ENCODE data around the gene LFNG. TPM values are rescaled to one million over a fixed set of nuclear protein-coding genes. Genes with fewer than 3 reads are reported as not detected.

The LFNG gene
- total RNA-seq, 2 donors from 2014 or later = 15.2 to 16.5 TPM

- intact Hi-C loops (cut with DNase I) = loop anchor here in 1 of 2 donors (10.0 kb wide), 1 partner anchor 133 kb away; no protein-coding TSS in a partner anchor
- DNase-seq (ENCODE audit: low spot score) = peak; percentile 69
These were observed 52.7 kb downstream of the LFNG start for GRCh38 chr7:2572101-2572842.

GRCh38 chr7:2573761-2574160 is 54.2 kb downstream of the LFNG start:
- intact Hi-C loops (cut with DNase I) = loop anchor here in 1 of 2 donors (10.0 kb wide), 1 partner anchor 131 kb away; no protein-coding TSS in a partner anchor
- DNase-seq (ENCODE audit: low spot score) = peak; percentile 38

GRCh38 chr7:2575046-2575732 is 55.6 kb downstream of the LFNG start:
- intact Hi-C loops (cut with DNase I) = loop anchor here in 1 of 2 donors (10.0 kb wide), 1 partner anchor 130 kb away; no protein-coding TSS in a partner anchor

GRCh38 chr7:2575733-2576340 is 56.3 kb downstream of the LFNG start:
- intact Hi-C loops (cut with DNase I) = loop anchor here in 1 of 2 donors (10.0 kb wide), 1 partner anchor 129 kb away; no protein-coding TSS in a partner anchor
- DNase-seq (ENCODE audit: low spot score) = peak; percentile 48

More at GRCh38 chr7:2575046-2575732, 55.6 kb downstream of the LFNG start:
- DNase-seq (ENCODE audit: low spot score) = peak; percentile 54

- intact Hi-C loops (cut with DNase I) = loop anchor here in 1 of 2 donors (10.0 kb wide), 1 partner anchor 128 kb away; no protein-coding TSS in a partner anchor
- DNase-seq (ENCODE audit: low spot score) = no peak
These were observed 57.3 kb downstream of the LFNG start for GRCh38 chr7:2576742-2577491.

Small RNAs within 50 kb of the gene (microRNA-seq; reads per million reads assigned to microRNA genes)
- 0 reads per million in 2 donors for gene MIR4648 (ENCODE audit: borderline microRNAs expressed in 2 of 2)

Other genes with a start within 250 kb of the LFNG start
- 10 to 100 TPM; 34.2 to 35.9 TPM for gene SNX8, start 205.3 kb upstream of the LFNG start, total RNA-seq
- gene EIF3B, start 164.9 kb upstream of the LFNG start, total RNA-seq = 10 to 100 TPM; 78.1 to 90.1 TPM
- gene CHST12, start 116.2 kb upstream of the LFNG start, total RNA-seq = 10 to 100 TPM; 21.4 to 28.3 TPM
- gene GRIFIN, start 43.4 kb upstream of the LFNG start, total RNA-seq = not detected
- gene BRAT1, start 35.8 kb downstream of the LFNG start, total RNA-seq = 10 to 100 TPM; 16.3 to 17.2 TPM
- gene IQCE, start 39.2 kb downstream of the LFNG start, total RNA-seq = 10 to 100 TPM; 14.6 to 19.1 TPM
- gene TTYH3, start 112.2 kb downstream of the LFNG start, total RNA-seq = 10 to 100 TPM; 50.1 to 51.6 TPM
- 1 to 10 TPM in 1 of 2 donors, under 1 TPM in 1; 0.32 to 1.1 TPM for gene AMZ1, start 168.4 kb downstream of the LFNG start, total RNA-seq